Astrocyte (in vitro differentiated cells and primary cell): Measurements from ENCODE around the gene NSD1.

ENCODE experiments used
- EZH2 ChIP-seq: IDR thresholded peaks from 2 replicates; pipeline ENCODE4 v1.6.1; 2012; ENCODE audit warnings: mild to moderate bottlenecking, low read length, inconsistent platforms; ENCODE audit not compliant: insufficient read depth
- TF ChIP-seq, protein P1 (sequence below): IDR thresholded peaks from 2 replicates; pipeline ENCODE4 v1.5.1; 2011; ENCODE audit warnings: low read depth, mild to moderate bottlenecking, inconsistent platforms, low read length, moderate library complexity; ENCODE audit not compliant: insufficient read depth

DNA sequence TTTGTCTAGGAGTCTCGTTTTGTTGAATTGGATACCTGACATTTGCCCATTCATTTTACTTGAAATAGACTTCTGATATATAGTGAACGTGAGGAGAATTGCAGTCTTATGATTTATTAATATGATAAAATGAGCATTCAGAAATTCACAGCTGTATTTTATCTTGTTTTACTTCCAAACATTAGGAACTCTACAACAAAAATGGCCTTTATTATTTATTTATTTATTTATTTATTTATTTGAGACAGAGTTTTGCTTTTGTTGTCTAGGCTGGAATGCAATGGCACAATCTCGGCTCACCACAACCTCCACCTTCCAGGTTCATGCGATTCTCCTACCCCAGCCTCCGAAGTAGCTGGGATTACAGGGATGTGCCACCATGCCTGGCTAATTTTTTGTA, 108.7 kb downstream of the NSD1 start:
- TF ChIP-seq, protein P1, sequence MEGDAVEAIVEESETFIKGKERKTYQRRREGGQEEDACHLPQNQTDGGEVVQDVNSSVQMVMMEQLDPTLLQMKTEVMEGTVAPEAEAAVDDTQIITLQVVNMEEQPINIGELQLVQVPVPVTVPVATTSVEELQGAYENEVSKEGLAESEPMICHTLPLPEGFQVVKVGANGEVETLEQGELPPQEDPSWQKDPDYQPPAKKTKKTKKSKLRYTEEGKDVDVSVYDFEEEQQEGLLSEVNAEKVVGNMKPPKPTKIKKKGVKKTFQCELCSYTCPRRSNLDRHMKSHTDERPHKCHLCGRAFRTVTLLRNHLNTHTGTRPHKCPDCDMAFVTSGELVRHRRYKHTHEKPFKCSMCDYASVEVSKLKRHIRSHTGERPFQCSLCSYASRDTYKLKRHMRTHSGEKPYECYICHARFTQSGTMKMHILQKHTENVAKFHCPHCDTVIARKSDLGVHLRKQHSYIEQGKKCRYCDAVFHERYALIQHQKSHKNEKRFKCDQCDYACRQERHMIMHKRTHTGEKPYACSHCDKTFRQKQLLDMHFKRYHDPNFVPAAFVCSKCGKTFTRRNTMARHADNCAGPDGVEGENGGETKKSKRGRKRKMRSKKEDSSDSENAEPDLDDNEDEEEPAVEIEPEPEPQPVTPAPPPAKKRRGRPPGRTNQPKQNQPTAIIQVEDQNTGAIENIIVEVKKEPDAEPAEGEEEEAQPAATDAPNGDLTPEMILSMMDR: no peak
- TF ChIP-seq EZH2: no peak
